GM20000 (cell line): ENCODE measurements around the gene DYNC1LI1.

Experiments used
- DNase-seq: peaks from one replicate; pipeline ENCODE4 v3.0.0; 2012; ENCODE audit warnings: low spot score
- TF ChIP-seq, protein P1 (sequence below): IDR thresholded peaks from 2 replicates; pipeline ENCODE4 v1.5.1; 2012; ENCODE audit warnings: mild to moderate bottlenecking, control low read depth; ENCODE audit errors: extremely low read depth, missing control alignments

The DYNC1LI1 gene

DNA sequence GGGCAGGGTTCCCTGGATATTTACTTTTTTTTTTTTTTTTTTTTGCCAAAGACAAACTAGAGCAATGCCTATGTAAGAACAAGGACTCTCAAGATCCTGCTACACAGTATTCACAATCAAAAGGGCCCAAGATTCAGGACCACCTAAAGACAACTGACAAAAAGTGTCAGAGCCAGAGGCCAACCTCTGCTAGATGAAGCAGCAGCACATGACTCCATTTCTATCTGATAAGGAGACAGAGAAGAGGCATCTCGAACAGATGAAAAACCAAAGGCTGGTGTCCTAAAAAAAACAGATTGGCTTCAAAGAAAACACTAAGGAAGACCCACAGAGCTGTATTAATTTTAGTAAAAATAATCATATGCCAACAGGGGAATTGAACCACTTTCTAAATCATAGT lies 88.0 kb downstream of the DYNC1LI1 start:
- TF ChIP-seq, protein P1, sequence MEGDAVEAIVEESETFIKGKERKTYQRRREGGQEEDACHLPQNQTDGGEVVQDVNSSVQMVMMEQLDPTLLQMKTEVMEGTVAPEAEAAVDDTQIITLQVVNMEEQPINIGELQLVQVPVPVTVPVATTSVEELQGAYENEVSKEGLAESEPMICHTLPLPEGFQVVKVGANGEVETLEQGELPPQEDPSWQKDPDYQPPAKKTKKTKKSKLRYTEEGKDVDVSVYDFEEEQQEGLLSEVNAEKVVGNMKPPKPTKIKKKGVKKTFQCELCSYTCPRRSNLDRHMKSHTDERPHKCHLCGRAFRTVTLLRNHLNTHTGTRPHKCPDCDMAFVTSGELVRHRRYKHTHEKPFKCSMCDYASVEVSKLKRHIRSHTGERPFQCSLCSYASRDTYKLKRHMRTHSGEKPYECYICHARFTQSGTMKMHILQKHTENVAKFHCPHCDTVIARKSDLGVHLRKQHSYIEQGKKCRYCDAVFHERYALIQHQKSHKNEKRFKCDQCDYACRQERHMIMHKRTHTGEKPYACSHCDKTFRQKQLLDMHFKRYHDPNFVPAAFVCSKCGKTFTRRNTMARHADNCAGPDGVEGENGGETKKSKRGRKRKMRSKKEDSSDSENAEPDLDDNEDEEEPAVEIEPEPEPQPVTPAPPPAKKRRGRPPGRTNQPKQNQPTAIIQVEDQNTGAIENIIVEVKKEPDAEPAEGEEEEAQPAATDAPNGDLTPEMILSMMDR: no peak
- no peak for DNase-seq

DNA sequence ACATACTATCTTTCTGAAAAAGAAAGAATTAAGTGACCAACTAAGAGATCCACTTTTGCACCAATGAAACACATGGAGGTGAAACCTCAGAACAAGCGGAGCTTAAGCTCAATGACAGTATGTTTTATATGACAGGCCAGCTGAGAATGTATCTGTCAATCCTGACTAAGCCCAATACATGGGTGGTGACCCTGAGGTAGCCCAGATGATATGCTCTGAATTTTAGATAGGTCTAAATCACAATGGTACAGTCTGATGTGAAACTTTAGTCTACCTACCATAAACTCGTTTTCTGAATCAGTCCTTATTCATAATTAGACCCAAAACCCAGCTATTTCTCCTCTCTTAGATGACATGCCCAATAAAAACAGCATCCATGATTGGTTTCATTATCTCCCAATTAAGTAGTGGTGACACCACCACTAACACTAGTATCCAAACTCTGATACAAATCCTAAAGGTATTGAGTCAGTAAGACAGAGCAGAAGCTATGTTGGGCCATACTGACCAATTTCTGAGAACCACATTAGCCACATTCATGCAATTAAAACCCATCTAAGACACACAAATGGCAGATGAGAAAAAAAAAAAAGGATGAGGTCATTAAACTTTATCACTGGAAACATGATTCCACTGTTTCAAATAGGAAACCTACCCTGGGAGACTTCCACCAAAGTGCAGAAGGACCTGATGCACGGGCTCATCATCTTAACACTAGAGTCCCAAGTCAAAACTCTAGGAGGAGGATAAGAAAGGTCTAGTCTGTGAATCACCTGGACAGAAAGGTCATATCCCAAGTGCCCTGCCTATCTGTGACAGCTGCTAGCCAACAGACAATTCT lies 88.6 kb downstream of the DYNC1LI1 start:
- TF ChIP-seq, protein P1: no peak
- DNase-seq: no peak

DNA sequence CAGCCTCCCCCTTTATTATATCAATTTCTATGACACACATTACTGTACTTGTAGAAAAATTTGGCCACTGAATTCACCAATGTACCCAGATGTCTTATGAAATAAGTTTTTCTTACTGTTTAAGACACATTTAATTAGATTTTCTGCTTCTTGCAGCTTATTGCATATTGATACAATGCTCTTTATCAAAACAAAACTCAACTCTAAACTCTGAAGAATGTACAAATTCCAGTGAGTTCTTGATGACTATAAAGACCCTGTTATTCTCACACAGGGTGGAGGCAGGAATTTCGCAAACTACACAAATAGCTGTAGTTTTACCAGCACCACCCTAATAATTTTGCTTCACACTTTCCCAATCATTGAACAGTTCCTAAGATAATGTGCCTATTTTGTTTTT lies 90.1 kb downstream of the DYNC1LI1 start:
- TF ChIP-seq, protein P1: no peak

More for the DNA sequence above, 90.1 kb downstream of the DYNC1LI1 start:
- DNase-seq: no peak
